NCI-H146 (cell line): ENCODE results near the gene MRPS6.

ENCODE experiments used
- DNase-seq: peaks from one replicate; lab custom pipeline; 2025; lab: John Stamatoyannopoulos, UW

Gene MRPS6

GRCh38 chr21:34180826-34181359, 107.5 kb downstream of the MRPS6 start:
- no peak for DNase-seq

GRCh38 chr21:34181431-34182039, 108.2 kb downstream of the MRPS6 start:
- DNase-seq = no peak

GRCh38 chr21:34182436-34182835, 109.1 kb downstream of the MRPS6 start:
- DNase-seq = no peak

DNA sequence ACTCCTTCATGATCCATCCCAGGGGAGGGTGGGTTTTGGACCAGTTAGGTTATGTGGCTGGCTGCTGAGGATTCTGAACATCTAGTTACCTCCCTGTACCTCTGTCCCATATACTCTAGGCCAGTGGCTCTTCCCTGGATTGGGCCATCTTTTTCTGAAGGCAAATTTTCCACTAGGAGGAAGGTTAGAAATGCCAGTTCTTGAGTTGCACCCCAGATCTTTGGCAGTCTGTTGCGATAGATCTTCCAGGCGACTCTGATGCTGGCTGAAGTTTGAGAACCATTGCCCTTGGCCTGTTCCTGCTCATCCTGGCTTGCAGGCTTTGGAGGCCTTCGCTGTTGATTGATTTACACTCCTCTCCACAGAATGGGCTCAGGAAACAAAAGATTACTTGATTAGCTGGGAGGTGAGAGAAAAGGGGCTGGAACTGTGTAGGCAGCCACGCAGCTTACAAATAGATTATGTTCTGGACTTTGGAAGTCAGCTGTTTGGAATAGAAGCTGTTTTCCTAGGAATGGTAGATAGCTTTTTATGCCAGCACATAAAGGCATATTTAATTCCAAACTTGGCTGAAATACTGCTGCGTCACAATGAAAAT, 110.1 kb downstream of the MRPS6 start:
- DNase-seq = no peak

DNA sequence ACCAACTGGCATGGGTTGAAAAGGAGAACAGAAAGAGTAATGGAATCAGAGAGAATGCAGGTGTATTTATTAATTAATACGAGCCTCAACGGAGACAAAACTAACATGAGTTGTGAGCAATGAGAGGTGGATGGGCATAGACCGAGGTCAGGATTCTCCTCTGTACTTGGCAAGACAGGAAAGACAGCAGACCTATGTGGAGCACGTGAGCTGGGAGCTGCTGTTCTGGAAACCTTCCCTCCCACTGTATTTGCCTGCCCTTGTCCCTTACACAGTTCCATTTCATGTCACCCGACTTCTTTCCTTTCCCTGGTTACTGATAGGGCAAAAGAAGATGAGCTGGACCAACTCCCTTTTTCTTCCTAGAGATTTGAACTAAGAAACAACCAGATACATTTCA, 110.9 kb downstream of the MRPS6 start:
- DNase-seq = no peak

DNA sequence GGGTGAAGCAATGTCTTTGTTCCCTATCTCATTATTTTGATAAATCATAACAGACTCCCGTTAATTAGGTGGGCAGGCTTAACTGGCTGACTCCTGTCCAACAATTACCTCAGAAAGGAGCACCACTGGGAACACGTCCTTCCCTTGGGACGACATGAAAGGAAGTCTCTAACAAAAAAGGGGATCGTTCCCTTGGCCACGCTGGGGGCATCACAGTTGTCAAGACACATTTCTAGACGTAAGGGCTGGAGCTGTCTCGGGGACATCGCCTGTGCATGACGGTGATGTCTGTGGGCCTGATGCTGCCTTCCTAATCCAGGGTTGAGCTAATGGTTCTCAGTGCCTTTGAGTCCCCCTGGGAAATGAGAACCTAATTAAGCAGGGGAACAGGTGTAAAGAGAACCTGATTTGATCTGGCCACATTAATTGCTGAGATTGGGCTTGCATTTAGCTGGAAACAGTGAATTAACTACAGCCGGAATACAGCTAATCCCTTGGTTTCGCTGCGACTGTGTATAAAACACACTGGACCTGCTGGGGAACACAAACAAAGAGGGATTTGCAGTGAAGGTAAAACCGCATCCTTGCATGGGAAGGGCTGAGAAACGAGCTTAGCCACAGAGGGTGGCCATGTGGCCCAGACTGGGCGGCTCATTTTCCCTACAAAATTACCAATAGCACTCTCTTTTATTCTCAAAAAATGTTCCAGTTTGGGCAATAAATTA, 111.8 kb downstream of the MRPS6 start:
- no peak for DNase-seq

DNA sequence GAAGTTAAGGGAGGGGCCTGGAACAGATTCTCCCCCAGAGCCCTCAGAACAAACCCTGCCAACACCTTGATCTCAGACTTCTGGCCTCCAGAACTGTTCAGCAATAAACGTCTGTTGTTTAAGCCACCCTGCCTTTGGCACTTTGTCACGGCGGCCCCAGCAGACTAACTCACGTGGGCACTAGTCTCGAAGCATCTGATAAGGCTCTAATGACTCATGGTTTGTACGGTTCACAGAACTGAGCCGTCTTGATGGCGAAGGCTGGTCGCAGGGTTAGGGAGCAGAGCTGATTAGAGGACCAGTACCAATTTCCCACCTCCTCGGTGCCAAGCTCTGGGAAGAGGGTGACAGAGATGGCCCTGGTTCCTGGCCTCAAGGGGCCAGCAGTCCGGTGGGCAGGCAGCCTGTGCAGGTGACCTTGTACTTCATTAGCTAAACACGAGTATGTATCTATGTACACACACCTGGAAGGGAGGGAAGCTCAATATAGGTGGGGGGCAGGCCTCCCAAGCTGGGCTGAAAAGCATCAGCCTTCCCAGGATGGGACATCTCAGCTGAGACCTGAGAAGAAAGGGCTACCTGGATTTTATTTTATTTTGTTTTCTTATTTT, 112.8 kb downstream of the MRPS6 start:
- no peak for DNase-seq

DNA sequence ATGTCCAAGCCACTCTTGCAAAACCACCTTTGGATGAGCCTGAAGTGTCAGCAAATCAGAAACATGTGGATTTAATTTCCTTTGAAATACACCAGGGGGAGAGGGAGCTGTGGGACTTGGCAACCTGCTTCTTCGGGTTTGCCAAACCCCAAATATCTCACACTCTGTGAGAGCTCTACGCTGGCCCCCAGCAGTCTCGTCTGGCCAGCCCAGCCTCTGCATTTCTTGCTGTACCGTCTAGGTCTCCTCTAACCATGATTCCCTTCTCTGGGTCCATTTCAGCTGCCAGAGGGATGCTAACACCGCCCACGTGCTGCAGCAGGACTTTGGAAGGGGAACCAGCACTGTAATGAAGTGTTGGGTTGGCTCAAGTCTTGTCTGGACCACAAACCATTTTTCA, 114.6 kb downstream of the MRPS6 start:
- no peak for DNase-seq

- DNase-seq = no peak
These were observed 116.1 kb downstream of the MRPS6 start for GRCh38 chr21:34189506-34189905.

GRCh38 chr21:34190576-34191321, 117.4 kb downstream of the MRPS6 start:
- no peak for DNase-seq

DNA sequence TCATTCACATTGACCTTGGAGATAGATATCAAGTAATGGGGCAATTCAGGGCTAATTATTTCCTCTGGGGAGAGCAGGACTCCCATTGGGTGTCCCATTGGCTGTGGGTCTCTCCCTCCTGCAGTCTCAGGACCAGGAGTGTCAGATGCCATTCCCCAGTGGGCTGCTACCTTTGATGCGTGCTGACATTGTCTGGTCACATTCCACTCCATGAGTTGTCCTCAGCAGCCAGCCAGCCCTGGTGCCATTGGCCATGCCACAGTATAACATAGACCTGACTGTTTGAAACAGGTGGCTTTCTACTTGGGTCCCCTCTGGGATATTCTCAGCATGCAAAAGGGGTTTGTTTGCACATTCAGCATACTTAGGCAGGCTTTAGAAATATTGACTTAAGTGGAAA, 118.5 kb downstream of the MRPS6 start:
- peak; percentile 82 for DNase-seq
